A673 (cell line): Measurements from ENCODE around the gene TFF2. TPM values are rescaled to one million over a fixed set of nuclear protein-coding genes. Genes with fewer than 3 reads are reported as not detected.
A peak's percentile ranks its signal among the peaks of the same experiment; 100 is the strongest.

Source experiments
- BruUV-seq: library from RNA; stranded (reverse); fragments of 400-500 nt; replicated peaks from 2 replicates; lab custom pipeline; 2021; lab: Mats Ljungman, UMichigan
- CTCF ChIA-PET: fragments of 300-600 bp; sonication (Branson Sonifier 250); formaldehyde crosslinking; loops from one replicate; lab custom pipeline; 2022; ENCODE audit warnings: antibody characterized with exemption; lab: Charles Lee
- POLR2A ChIA-PET: fragments of 300-600 bp; sonication (Branson Sonifier 250); formaldehyde crosslinking; loops from one replicate; lab custom pipeline; 2022; ENCODE audit warnings: antibody characterized with exemption; ENCODE audit not compliant: low non-redundant PET; lab: Charles Lee
- DNase-seq: peaks from one replicate; pipeline ENCODE4 v3.0.0-alpha.2; 2015; ENCODE audit warnings: low spot score
- H3K27ac ChIP-seq: fragments of 200-600 bp; sonication (generic); 2 replicates; pipeline ENCODE4 v1.5.1; 2016; ENCODE audit warnings: mixed run types, low read depth, mild to moderate bottlenecking, mixed read lengths, antibody characterized with exemption, low read length; ENCODE audit not compliant: poor library complexity, severe bottlenecking
- H3K27me3 ChIP-seq: fragments of 200-600 bp; sonication (generic); replicated peaks from 2 replicates; pipeline ENCODE4 v1.6.1; 2017; ENCODE audit warnings: mixed run types, low read depth, mild to moderate bottlenecking, mixed read lengths, antibody characterized with exemption, low read length; ENCODE audit not compliant: insufficient read depth, poor library complexity
- H3K36me3 ChIP-seq: fragments of 200-600 bp; sonication (generic); 2 replicates; pipeline ENCODE4 v1.6.1; 2016; ENCODE audit warnings: mixed run types, mild to moderate bottlenecking, mixed read lengths, antibody characterized with exemption, low read length; ENCODE audit not compliant: insufficient read depth, poor library complexity, severe bottlenecking
- H3K4me1 ChIP-seq: fragments of 200-600 bp; sonication (generic); 2 replicates; pipeline ENCODE4 v1.6.1; 2017; ENCODE audit warnings: mixed run types, mild to moderate bottlenecking, mixed read lengths, antibody characterized with exemption, low read length; ENCODE audit not compliant: insufficient read depth, poor library complexity, severe bottlenecking
- H3K4me3 ChIP-seq: fragments of 200-600 bp; sonication (generic); 2 replicates; pipeline ENCODE4 v1.5.1; 2016; ENCODE audit warnings: low read depth, mixed run types, mild to moderate bottlenecking, mixed read lengths, low read length; ENCODE audit not compliant: poor library complexity, severe bottlenecking
- H3K9me3 ChIP-seq: fragments of 200-600 bp; sonication (generic); 2 replicates; pipeline ENCODE4 v1.6.1; 2016; ENCODE audit warnings: mixed run types, low read depth, mild to moderate bottlenecking, mixed read lengths, antibody characterized with exemption, low read length; ENCODE audit not compliant: poor library complexity, severe bottlenecking
- EZH2 ChIP-seq: fragments of 200-600 bp; sonication (generic); IDR thresholded peaks from 2 replicates; pipeline ENCODE4 v1.6.1; 2017; ENCODE audit warnings: borderline replicate concordance, low read depth, mild to moderate bottlenecking, mixed read lengths, antibody characterized with exemption, low read length; ENCODE audit not compliant: poor library complexity, severe bottlenecking
- intact Hi-C: fragments of 100-400 bp; cut with micrococcal nuclease; formaldehyde crosslinking; loops from one replicate; pipeline ENCODE4 v1.10.0; 2022; ENCODE audit not compliant: unreplicated experiment
- total RNA-seq: library from RNA; stranded (reverse); gene quantifications from 2 replicates; pipeline ENCODE4 v1.2.3, GENCODE V29; 2021
- TF ChIP-seq, protein P1 (sequence below): fragments of 300-800, 200-600 bp; sonication (generic); conservative IDR thresholded peaks from 2 replicates; pipeline ENCODE4 v1.5.1; 2017; ENCODE audit warnings: low read depth, mild to moderate bottlenecking, antibody characterized with exemption, low read length, moderate library complexity, mixed read lengths

The TFF2 gene
- total RNA-seq, 1 experiment from 2014 or later = not detected

- H3K36me3 ChIP-seq = no peaks in the 10 kb centered on the region
- H3K4me3 ChIP-seq = no peak overlapping the region
- no TSS peak for BruUV-seq
- ChIA-PET CTCF (interaction anchor here (0.6 kb wide), 1 partner anchor 159 kb away, joined by 3 read pairs; no protein-coding TSS in a partner anchor), POLR2A (no interaction called here)
- no peaks in the 10 kb centered on the region for H3K9me3 ChIP-seq
- intact Hi-C loops = loop anchor here (2.0 kb wide), 1 partner anchor 113 kb away; no protein-coding TSS in a partner anchor
- H3K27me3 ChIP-seq = peaks cover 15% of the 10 kb centered on the region
- H3K4me1 ChIP-seq = no peaks in the 10 kb centered on the region
- peak; percentile 67 for DNase-seq
- H3K27ac ChIP-seq = no peak overlapping the region
- no peak for TF ChIP-seq EZH2
- TF ChIP-seq, protein P1, sequence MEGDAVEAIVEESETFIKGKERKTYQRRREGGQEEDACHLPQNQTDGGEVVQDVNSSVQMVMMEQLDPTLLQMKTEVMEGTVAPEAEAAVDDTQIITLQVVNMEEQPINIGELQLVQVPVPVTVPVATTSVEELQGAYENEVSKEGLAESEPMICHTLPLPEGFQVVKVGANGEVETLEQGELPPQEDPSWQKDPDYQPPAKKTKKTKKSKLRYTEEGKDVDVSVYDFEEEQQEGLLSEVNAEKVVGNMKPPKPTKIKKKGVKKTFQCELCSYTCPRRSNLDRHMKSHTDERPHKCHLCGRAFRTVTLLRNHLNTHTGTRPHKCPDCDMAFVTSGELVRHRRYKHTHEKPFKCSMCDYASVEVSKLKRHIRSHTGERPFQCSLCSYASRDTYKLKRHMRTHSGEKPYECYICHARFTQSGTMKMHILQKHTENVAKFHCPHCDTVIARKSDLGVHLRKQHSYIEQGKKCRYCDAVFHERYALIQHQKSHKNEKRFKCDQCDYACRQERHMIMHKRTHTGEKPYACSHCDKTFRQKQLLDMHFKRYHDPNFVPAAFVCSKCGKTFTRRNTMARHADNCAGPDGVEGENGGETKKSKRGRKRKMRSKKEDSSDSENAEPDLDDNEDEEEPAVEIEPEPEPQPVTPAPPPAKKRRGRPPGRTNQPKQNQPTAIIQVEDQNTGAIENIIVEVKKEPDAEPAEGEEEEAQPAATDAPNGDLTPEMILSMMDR = peak; percentile 81
These were observed 12.7 kb downstream of the TFF2 start for GRCh38 chr21:42337830-42338728.

- intact Hi-C loops = no loop called here
- H3K4me3 ChIP-seq = no peak overlapping the region
- H3K27me3 ChIP-seq = peaks cover 15% of the 10 kb centered on the region
- TF ChIP-seq, protein P1 = no peak
- no peak for TF ChIP-seq EZH2
- no peaks in the 10 kb centered on the region for H3K36me3 ChIP-seq
- POLR2A ChIA-PET = interaction anchor here (0.5 kb wide), 1 partner anchor 548 kb away, joined by 5 read pairs; no protein-coding TSS in a partner anchor
- H3K4me1 ChIP-seq = no peaks in the 10 kb centered on the region
- DNase-seq = no peak
- BruUV-seq = no TSS peak
- H3K27ac ChIP-seq = no peak overlapping the region
- CTCF ChIA-PET = no interaction called here
- H3K9me3 ChIP-seq = no peaks in the 10 kb centered on the region
These were observed 13.5 kb downstream of the TFF2 start for GRCh38 chr21:42337276-42337675.

GRCh38 chr21:42336054-42336453, 14.7 kb downstream of the TFF2 start:
- DNase-seq = no peak
- Histone ChIP-seq H3K4me3 (no peak overlapping the region), H3K27me3 (peaks cover 15% of the 10 kb centered on the region), H3K27ac (no peak overlapping the region), H3K9me3 (no peaks in the 10 kb centered on the region), H3K4me1 (no peaks in the 10 kb centered on the region), H3K36me3 (no peaks in the 10 kb centered on the region)
- intact Hi-C loops = no loop called here
- ChIA-PET POLR2A (interaction anchor here (0.6 kb wide), 1 partner anchor 884 kb away, joined by 7 read pairs; no protein-coding TSS in a partner anchor), CTCF (no interaction called here)
- no peak for TF ChIP-seq EZH2
- TF ChIP-seq, protein P1 = no peak
- no TSS peak for BruUV-seq
